Fibroblast of peridontal ligament (primary cell): Measurements from ENCODE around the gene GPC5.
A peak's percentile ranks its signal among the peaks of the same experiment; 100 is the strongest.
"Not testable (repeated sequence)": the region's sequence is repeated elsewhere in the genome, so short reads cannot be mapped to it uniquely, and the experiment has no call there.

Source experiments
- DNase-seq: peaks from one replicate; pipeline ENCODE4 v3.0.0-alpha.2; 2010; ENCODE audit errors: extremely low read depth

Gene GPC5

DNA sequence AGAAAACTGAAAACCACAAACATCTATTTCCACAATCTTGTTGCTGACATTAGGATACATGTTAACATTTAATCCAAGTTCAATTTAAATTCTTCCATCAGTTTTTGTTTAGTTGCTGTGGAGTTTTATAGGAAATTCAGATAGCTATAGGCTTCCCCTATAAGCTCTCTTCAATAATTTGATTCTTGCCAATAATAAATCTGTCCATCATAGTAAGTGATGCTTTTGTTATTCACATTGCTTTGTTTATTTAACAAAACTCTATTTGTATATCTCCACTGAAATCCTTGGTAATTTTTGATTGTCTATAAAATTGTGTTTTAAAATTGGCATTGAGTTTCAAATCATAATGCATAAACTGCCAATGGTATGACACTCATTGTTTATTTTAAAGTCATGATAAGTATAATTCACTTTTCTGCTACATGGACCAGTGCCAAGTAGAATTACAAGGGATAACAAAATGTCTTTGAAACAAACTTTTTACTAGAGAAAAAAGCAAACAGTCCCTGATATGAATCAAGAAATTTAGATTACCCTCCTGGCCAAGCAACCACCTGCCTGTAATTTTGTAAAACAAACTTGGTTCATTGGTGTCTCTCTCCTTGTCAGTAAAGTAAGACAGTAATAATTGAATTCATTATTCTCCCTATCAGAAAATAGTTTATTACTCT lies 1250.9 kb downstream of the GPC5 start:
- DNase-seq: no peak

DNA sequence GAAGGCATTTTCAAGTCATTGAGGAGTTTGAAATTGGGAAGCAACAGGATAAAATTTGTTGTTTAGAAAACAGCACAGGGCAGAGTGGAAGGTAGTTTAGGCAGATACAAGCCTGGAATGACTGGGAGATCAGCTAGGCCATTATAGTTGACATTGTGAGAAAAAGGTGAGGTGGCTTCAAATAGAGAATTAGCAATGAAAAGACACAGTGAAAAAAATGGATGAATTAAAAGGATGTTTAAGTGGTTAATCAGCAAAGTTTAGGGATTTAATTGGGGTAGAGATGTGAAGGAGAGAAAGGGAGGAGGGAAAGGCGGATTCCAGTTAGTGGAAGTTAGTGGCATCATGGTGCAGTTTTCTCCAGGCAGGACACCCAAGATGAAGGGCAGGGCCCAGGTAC lies 1257.7 kb downstream of the GPC5 start:
- no peak for DNase-seq

DNA sequence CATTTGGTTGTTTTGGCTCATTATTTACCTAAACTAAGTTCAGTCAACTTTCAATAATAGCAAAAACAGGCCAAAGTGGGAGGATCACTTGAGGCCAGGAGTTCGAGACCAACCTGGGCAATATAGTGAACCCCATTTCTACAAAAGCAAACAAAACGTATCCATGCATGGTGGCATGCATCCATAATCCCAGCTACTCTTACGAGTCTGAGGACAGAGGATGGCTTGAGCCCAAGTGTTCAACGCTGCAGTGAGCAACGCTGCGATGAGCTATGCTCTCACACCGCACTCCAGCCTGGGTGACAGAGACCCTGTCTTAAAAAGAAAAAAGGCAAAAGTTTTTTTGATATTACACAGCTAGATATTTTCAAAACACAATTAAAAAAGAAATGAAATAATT lies 1258.2 kb downstream of the GPC5 start:
- DNase-seq: no peak

DNA sequence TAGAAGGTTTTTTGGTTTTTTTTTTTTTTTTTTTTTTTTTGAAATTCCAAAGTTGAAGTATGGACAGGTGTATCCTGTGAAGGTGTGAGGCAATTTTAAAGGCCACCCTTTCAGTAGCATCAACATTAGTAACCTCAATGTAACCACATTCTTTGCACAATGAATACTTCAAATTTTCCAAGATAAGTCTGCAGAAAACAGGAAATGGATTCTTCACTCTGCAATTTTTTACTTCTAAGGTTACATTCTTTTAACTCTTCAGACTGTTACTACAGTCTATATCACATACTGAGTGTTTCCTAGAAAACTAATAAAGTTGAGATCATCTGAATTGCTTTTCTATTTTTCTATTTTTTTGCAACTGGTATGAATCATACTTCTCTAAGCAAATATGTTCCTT lies 1259.1 kb downstream of the GPC5 start:
- no peak for DNase-seq

DNA sequence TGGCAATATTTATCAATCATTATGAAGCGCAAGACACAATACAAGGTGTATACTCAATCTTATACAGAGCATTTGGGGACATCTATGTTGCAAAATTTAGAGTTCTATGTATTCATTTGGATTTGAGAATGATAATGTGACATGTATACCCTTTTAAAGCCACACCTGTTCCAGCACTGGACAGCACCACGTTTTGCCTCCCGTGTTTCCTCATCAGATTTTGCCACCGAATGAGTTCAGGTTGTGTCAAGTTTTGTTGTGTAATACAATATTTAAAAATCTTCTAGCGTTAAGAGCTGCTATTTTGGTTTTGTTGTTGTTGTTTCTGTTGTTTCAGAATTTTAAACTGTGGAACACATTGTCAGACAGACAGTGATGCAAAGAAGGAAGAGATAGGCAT lies 1259.9 kb downstream of the GPC5 start:
- DNase-seq: no peak

DNA sequence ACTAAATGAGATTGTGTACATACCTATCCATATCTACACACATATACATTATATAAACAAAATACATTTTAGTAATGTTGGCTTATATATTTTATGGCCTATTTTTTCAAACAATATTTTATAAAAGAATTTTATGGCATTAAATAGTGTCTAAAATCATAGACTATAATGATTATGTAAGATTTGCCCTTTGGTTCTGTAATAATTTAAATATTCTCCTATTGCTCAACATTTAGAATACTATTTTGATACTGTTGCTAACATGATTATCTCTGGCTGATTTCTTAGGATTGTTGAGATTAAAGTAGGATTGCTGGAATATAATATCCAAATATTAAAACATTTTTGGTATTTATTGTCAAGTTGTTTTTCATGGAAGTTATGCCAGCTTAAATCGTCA lies 1263.0 kb downstream of the GPC5 start:
- DNase-seq: no peak

DNA sequence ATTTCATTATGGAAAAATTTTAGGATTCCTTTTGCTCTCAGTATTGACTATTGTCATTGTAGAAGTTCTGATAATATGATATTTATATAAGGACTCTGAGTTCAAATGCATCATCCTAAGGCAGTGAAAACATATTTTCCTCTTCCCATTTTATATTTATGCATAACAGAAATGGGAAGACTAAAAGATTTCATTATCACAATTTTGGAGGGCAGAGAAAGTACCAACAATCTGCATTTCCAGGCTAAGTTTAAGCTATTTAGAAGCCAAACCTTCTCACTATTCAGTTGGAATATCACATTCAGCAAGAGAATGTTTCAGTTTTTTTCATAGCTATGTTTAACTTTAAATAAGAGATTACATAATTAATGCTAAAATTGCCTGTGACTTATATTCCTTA lies 1269.7 kb downstream of the GPC5 start:
- no peak for DNase-seq

DNA sequence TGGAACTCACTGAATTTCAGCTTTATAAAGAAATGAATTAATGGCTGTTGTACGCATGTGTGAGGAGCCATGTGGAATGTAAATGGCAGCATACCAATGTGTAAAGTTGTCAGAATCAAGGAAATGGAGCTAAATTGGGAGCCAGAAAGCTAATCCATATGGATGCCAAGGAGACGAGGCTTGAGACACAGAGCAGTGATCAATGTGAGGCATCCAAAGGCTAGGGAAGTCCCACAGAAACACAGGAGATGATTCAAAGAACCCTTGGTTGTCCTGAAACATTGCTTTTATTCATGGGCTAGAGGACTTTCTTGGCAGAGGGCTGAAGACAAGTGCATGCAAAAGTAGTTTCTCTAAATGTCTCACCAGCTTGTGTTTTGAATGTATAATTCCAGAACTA lies 1271.7 kb downstream of the GPC5 start:
- no peak for DNase-seq

DNA sequence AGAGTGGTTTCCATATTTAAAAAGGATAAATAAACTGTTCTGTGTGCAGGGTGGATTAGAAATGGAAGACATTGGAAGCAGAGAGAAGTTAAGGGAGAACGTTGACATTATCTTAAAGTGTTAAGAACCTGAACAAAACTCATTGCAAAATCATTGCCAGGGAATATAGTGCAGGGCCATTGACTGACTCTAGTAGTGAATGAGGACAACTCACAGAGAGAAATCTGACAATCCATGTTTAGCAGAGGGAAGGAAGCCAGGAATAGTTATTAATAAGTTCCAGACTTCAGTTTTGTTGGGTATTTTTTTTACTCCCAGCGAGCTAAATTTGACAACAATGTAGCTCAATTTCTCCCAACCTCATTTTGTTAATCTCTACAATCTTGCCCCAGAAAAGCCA lies 1273.4 kb downstream of the GPC5 start:
- no peak for DNase-seq

DNA sequence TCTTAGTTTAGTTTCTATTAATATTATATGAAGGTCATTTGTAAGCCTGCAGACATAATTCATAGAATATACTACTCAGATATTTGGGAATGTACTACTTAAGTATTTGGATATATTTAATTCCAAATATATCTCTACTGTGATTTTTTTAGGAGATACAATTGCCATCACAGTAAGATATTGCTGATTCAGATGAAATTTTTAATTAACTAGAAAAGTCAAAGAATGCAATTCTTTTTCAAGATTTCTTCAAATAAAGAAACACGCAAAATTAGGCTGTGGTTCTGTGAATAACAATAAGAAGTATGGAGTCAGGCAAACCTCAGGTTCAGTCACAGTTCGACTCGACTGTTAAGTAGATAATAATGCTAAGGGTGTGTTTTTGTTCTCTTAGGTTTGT lies 1277.8 kb downstream of the GPC5 start:
- no peak for DNase-seq

DNA sequence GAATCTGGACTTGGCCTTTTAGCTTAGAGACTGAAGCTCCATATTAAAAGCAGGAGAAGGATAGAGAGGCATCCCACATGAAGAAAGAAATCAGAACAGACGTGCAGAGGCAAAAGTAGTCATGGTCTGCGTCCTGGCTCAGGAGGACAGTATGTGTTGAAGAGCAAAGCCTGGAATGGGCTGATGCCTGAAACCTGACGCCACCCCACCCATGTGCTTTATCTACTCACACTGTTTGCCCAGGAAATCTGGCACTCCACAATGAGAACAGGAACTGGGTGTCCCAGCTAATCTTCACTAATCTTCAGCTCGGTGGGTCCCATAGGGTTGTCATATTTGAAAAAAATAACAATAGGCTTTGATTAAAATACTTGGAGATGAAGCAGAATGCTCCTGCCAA lies 1279.2 kb downstream of the GPC5 start:
- no peak for DNase-seq

DNA sequence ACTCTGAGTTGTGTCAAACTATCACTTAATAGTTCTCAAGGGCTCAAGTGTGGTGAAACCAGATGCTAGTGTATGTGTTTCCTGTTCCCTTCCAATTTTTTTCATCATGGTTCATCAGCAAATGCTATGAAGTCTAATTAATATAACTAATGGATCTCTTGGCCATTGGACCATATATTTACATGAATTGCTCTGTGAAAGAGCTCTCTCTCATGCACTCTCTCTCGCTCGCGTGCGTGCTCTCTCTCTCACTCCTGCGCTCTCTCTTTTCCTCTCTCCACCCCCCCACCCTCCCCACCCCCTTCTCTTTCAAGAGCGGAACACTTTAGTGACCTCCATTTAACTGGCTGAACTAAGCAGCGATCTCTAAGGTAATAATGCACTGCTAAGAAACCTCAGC lies 1281.2 kb downstream of the GPC5 start:
- DNase-seq: no peak

DNA sequence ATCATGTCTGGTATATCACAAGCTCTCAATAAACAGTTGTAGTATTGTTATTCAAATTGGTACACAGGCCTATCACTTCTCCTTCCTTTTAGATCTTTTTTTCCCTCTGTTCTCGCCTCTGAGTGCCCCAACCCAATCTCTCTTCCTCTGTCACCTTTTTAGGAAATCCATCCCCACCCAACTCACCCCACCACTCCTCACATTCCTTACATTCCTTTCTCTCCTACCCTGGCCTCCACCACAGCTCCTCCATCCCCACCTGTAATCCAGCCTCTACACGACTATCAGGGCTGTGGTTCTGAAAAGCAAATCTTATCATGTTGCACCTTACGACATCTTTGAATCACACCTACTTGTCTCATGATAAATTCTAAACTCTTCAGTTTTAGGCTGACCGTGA lies 1282.8 kb downstream of the GPC5 start:
- no peak for DNase-seq

DNA sequence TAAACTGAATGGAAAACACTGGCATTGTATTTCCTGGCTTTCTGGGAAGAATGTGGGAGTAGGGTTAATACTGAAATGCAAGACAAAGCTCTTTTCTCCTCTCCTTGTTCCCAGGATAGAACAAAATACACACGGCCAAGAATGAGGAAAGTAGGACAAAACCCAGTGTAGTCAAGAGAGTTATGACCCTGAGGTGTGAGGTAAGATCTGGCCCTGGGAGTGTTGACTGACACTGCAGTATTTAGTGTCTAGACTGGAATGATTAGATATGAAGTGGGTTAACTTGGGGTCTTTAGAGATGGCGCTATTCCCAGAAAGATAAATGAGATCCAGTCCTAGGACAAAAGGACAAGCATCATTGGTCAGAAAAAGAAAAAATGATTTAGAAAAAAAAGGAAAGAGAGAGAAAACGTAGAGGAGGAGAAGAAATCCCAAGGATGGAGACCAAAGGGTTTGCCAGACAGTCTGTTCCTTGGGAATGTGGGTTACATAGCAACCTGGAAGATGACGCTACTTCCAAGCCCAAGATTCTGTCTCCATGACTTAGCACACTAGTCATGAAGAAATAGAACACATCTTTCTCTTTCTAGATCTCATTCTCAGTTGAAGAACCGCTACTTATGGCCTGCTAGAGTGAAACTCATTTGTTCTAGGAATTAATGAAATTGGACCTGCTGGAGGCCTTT lies 1284.6 kb downstream of the GPC5 start:
- no peak for DNase-seq

DNA sequence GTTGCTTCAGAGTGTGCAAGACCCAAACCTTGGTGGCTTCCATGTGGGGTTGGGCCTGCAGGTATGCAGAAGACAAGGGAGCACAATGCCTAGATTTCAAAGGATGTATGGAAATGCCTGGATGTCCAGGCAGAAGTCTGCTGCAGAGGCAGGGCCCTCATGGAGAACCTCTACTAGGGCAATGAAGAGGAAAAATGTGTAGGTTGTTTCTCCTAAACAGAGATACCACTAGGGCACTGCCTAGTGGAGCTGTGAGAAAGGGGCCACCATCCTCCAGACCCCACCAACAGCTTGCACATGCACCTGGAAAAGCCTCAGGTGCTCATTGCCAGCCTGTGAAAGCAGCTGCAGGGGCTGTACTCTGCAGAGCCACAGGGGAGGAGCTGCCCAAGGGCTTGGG lies 1295.6 kb downstream of the GPC5 start:
- DNase-seq: no peak

DNA sequence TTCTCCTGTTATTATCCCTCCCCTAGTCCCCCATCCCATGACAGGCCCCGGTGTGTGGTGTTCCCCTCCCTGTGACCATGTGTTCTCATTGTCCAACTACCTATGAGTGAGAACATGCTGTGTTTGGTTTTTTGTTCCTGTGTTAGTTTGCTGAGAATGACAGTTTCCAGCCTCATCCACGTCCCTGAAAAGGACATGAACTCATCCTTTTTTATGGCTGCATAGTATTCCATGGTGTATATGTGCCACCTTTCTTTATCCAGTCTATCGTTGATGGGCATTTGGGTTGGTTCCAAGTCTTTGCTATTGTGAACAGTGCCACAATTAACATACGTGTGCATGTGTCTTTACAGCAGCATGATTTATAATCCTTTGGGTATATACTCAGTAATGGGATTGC lies 1297.4 kb downstream of the GPC5 start:
- DNase-seq: not testable (repeated sequence)

DNA sequence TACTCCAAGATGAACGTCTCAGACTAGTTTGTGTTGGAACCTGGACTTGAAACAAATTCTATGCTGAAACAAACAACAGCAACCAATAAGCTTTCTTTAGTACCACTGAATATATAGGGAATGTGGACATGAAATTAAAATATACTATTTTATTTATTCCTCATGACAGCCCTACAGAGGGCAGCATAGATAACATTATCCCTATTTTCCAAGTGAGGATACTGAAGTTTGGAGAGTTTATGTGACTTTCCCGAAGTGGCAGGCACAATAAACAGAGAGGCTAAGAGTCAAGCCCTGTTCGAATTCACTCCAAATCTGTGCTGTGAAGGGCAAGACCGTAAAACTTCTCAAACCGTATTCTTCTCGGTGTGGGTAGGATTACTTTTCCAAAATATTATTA lies 1318.3 kb downstream of the GPC5 start:
- DNase-seq: peak; percentile 66

DNA sequence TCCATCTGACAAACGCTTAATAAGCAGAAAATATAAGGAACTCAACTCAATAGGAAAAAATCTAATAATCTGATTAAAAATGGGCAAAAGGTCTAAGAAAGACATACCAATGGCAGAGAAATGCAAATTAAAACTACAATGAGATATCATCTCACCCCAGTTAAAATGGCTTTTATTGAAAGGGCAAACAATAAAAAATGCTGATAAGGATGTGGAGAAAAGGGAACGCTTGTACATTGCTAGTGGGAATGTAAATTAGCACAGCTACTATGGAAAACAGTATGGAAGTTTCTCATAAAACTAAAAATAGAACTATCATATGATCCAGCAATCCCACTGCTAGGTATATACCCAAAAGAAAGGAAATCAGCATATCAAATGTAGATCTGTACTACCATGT lies 1319.4 kb downstream of the GPC5 start:
- DNase-seq: no peak

DNA sequence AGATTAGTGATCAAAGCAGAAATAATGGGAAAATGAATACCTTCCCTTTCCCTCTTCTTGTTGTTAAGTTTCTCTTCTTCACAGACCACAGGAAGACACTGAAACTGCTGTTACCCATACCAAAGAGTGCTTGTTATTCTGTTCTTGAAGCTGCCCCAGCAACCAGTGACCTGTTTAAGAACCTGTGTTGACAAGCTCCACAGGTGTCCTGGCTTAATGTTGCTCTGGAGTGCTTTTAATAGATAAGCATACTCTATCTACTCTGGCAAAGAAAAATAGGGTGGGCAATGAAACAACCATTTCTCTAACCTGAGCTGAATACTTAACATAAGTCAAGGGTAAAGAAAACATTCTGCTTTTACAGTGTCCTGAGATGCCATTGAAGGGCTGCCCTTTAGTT lies 1321.4 kb downstream of the GPC5 start:
- no peak for DNase-seq

DNA sequence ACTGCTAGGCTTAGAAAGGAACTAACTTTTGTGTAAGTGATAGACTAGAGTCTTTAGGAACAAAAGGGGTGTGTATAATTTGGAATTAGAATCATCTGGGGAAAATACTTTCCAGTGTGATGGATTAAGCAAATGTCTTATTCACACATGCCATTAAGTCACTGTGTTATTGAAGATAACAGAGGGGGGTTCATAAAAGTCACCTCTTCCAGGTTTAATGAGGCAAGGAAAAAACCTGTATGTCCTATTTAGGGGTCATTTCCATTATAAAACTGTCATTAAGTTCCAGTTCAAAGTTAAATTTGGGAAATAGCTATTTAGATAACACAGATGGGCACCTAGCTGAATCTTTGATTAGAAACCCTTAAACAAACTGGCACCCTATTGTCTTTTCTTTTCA lies 1323.2 kb downstream of the GPC5 start:
- no peak for DNase-seq

DNA sequence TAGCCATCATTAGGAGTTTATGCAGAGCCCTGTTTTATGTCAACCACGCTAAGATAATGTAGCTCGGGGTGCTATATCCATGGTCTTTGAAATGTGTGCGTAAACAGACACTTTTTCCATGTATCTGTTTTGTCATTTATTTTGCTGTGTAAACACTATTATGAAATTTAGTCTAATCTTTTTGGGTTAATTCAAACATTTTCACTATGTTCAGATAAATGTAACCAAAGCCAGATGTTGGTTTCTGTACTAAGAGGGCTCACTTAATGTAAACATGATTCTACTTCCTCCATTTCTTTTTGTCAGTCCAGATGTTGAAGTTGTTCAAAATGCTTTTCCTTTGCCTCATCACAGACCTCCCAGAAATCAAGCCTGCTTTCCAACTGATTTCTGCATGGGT lies 1328.7 kb downstream of the GPC5 start:
- DNase-seq: peak; percentile 38

DNA sequence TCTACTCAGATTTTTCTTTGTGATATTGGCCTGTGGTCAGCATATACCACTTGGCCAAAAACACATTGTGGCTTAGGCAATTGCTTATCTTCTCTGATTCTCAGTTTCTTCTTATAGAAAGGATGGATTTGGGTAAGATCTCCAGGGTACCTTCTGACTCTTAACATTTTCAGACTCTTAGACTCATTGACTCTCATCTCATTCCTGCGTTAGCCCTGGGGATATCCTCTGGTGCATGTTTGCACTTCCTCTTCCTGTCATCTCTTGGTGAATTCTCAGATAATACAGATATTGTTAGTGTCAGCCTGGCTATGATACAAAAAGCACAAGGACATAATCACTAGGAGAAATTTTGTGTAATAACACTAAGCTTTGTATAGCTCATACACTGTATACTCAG lies 1335.6 kb downstream of the GPC5 start:
- DNase-seq: no peak

DNA sequence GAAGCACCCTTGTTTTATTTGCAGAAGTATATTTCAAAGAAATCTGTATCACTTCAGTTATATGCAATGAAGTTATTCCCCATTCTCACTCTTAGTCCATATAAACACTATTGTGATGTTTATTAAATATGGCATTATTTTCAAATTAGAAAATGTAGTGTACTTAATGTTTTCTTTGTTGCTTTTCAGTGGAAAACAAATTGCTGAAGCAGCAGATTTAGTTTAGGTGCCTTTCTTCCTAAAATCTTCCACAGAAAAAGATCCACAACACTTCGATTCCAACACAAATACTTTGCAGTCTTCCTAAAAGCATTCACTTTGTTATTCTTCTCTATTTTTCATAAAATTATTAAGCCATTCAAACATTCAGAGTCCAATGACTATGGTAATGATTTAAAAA lies 1336.1 kb downstream of the GPC5 start:
- DNase-seq: no peak

DNA sequence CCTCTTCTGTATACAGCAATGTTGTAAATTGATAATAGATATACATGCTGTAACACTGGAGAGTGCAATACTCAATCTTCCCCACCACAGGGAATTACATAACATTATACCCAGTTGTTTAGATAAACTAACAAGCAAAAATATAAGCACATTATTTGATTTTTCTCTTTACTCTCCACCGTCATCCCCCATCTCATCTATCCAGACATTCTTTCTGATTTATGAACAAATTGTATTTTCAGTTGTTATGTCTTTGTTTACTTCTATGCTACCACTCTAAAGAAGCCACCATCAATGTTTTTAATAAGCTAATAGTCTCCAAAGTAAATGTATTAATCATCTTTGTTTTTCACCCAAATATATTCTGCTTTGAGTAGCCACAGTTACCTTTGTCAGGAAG lies 1337.5 kb downstream of the GPC5 start:
- no peak for DNase-seq
